OCI-LY7 (cell line): ENCODE results near the gene GLRX3. TPM values are rescaled to one million over a fixed set of nuclear protein-coding genes. Genes with fewer than 3 reads are reported as not detected.

ENCODE experiments used
- BruUV-seq: library from RNA; stranded (reverse); fragments of 400-500 nt; replicated peaks from 2 replicates; lab custom pipeline; 2021; lab: Mats Ljungman, UMichigan
- CTCF ChIA-PET: fragments of 300-600 bp; sonication (Branson Sonifier 250); formaldehyde crosslinking; loops from one replicate; lab custom pipeline; 2022; ENCODE audit warnings: antibody characterized with exemption; ENCODE audit not compliant: unreplicated experiment; lab: Charles Lee
- POLR2A ChIA-PET: fragments of 300-600 bp; sonication (Branson Sonifier 250); formaldehyde crosslinking; loops from one replicate; lab custom pipeline; 2022; ENCODE audit warnings: antibody characterized with exemption; lab: Charles Lee
- DNase-seq: peaks from one replicate; pipeline ENCODE4 v3.0.0-alpha.2; 2015; ENCODE audit warnings: low spot score
- H2AFZ ChIP-seq: fragments of 200-600 bp; sonication (generic), shearing (Covaris generic); 2 replicates; pipeline ENCODE4 v1.6.1; 2014; ENCODE audit warnings: mild to moderate bottlenecking, antibody characterized with exemption, low read length, moderate library complexity
- H3K27ac ChIP-seq: fragments of 200-600 bp; sonication (generic); 2 replicates; pipeline ENCODE4 v1.5.1; 2014; ENCODE audit warnings: mixed run types, low read depth, mild to moderate bottlenecking, moderate library complexity, low read length, inconsistent platforms; ENCODE audit not compliant: poor library complexity, severe bottlenecking
- H3K36me3 ChIP-seq: fragments of 200-600 bp; sonication (generic); 2 replicates; pipeline ENCODE4 v1.6.1; 2014; ENCODE audit warnings: mild to moderate bottlenecking, antibody characterized with exemption, low read length, moderate library complexity, mixed read lengths; ENCODE audit not compliant: insufficient read depth
- H3K4me1 ChIP-seq: fragments of 200-600 bp; sonication (generic); 2 replicates; pipeline ENCODE4 v1.5.1; 2014; ENCODE audit warnings: mild to moderate bottlenecking, low read length; ENCODE audit not compliant: insufficient read depth, poor library complexity, severe bottlenecking
- H3K4me2 ChIP-seq: fragments of 200-600 bp; sonication (generic); 2 replicates; pipeline ENCODE4 v1.6.1; 2014; ENCODE audit warnings: mild to moderate bottlenecking, low read length
- H3K4me3 ChIP-seq: fragments of 200-600 bp; sonication (generic); 2 replicates; pipeline ENCODE4 v1.5.1; 2014; ENCODE audit warnings: mild to moderate bottlenecking, low read depth, low read length; ENCODE audit not compliant: poor library complexity, severe bottlenecking
- H3K79me2 ChIP-seq: fragments of 200-600 bp; sonication (generic); 2 replicates; pipeline ENCODE4 v1.6.1; 2016; ENCODE audit warnings: low read depth, mild to moderate bottlenecking, low read length, moderate library complexity, mixed read lengths; ENCODE audit not compliant: insufficient read depth
- H3K9me2 ChIP-seq: fragments of 200-600 bp; sonication (generic); 2 replicates; pipeline ENCODE4 v1.6.1; 2016; ENCODE audit warnings: mild to moderate bottlenecking, low read length, mixed read lengths; ENCODE audit not compliant: insufficient read depth
- H3K9me3 ChIP-seq: fragments of 200-600 bp; sonication (generic); 2 replicates; pipeline ENCODE4 v1.6.1; 2014; ENCODE audit warnings: mild to moderate bottlenecking, mixed run types, low read length, mixed read lengths
- H4K20me1 ChIP-seq: fragments of 200-600 bp; sonication (generic); 2 replicates; pipeline ENCODE4 v1.6.1; 2014; ENCODE audit warnings: mild to moderate bottlenecking, antibody characterized with exemption, low read length, moderate library complexity, mixed read lengths; ENCODE audit not compliant: insufficient read depth
- CTCF ChIP-seq: fragments of 200-600 bp; sonication (generic); conservative IDR thresholded peaks from 2 replicates; pipeline ENCODE4 v1.5.1; 2014; ENCODE audit warnings: mild to moderate bottlenecking, antibody characterized with exemption, low read length, moderate library complexity, mixed read lengths
- EZH2phosphoT487 ChIP-seq: fragments of 200-600 bp; sonication (generic); IDR thresholded peaks from 2 replicates; pipeline ENCODE4 v1.6.1; 2018; ENCODE audit warnings: low read depth, borderline replicate concordance, mild to moderate bottlenecking, mixed run types, antibody characterized with exemption, low read length, moderate library complexity, mixed read lengths
- intact Hi-C: fragments of 100-400 bp; cut with micrococcal nuclease; formaldehyde crosslinking; loops from one replicate; pipeline ENCODE4 v1.10.0; 2022; ENCODE audit not compliant: unreplicated experiment
- total RNA-seq, 2 experiments: library from RNA; depleted of rRNA in 1 of 2; stranded (reverse); fragments of >200 nt in 1 of 2; shearing (Covaris generic) in 1 of 2; gene quantifications; 2 replicates each; pipeline ENCODE4 v1.2.3, GENCODE V29; 2014 to 2022

The GLRX3 gene
- total RNA-seq, 2 experiments from 2014 or later: 83.2 to 117 TPM

GRCh38 chr10:130202984-130203621 is 66.9 kb downstream of the GLRX3 start:
- Histone ChIP-seq H4K20me1 (no peaks in the 10 kb centered on the region), H3K4me1 (no peaks in the 10 kb centered on the region), H3K27ac (no peak overlapping the region), H3K79me2 (no peaks in the 10 kb centered on the region), H3K9me2 (no peaks in the 10 kb centered on the region), H3K4me2 (no peak overlapping the region), H3K36me3 (no peaks in the 10 kb centered on the region), H2AFZ (no peak overlapping the region), H3K9me3 (no peaks in the 10 kb centered on the region), H3K4me3 (no peak overlapping the region)
- ChIA-PET POLR2A (no interaction called here), CTCF (no interaction called here)
- intact Hi-C loops: no loop called here
- TF ChIP-seq CTCF (no peak), EZH2phosphoT487 (no peak)
- BruUV-seq: no TSS peak
- DNase-seq: no peak

GRCh38 chr10:130203626-130204025 is 67.4 kb downstream of the GLRX3 start:
- no TSS peak for BruUV-seq
- H4K20me1 ChIP-seq: no peaks in the 10 kb centered on the region
- no peak overlapping the region for H3K4me2 ChIP-seq
- DNase-seq: no peak
- no peak overlapping the region for H2AFZ ChIP-seq
- H3K27ac ChIP-seq: no peak overlapping the region
- no peaks in the 10 kb centered on the region for H3K9me3 ChIP-seq
- H3K9me2 ChIP-seq: no peaks in the 10 kb centered on the region
- no peak overlapping the region for H3K4me3 ChIP-seq
- CTCF ChIA-PET: no interaction called here
- POLR2A ChIA-PET: no interaction called here
- no peaks in the 10 kb centered on the region for H3K79me2 ChIP-seq
- TF ChIP-seq EZH2phosphoT487 (no peak), CTCF (no peak)
- H3K4me1 ChIP-seq: no peaks in the 10 kb centered on the region
- no peaks in the 10 kb centered on the region for H3K36me3 ChIP-seq
- intact Hi-C loops: no loop called here

GRCh38 chr10:130206216-130206737 is 70.1 kb downstream of the GLRX3 start:
- no TSS peak for BruUV-seq
- intact Hi-C loops: no loop called here
- Histone ChIP-seq H3K36me3 (no peaks in the 10 kb centered on the region), H3K9me3 (no peaks in the 10 kb centered on the region), H3K27ac (no peak overlapping the region), H3K4me3 (no peak overlapping the region), H3K4me1 (no peaks in the 10 kb centered on the region), H4K20me1 (no peaks in the 10 kb centered on the region), H2AFZ (no peak overlapping the region), H3K4me2 (no peak overlapping the region), H3K79me2 (no peaks in the 10 kb centered on the region), H3K9me2 (no peaks in the 10 kb centered on the region)
- no peak for DNase-seq
- TF ChIP-seq EZH2phosphoT487: no peak
- no peak for TF ChIP-seq CTCF
- POLR2A ChIA-PET: no interaction called here
- CTCF ChIA-PET: no interaction called here
